ENCODE measurements around the gene SPECC1. TPM values are rescaled to one million over a fixed set of nuclear protein-coding genes. Genes with fewer than 3 reads are reported as not detected.
"Not testable (repeated sequence)": the region's sequence is repeated elsewhere in the genome, so short reads cannot be mapped to it uniquely, and the experiment has no call there.

SPECC1 gene
- total RNA-seq, 1 donor from 2014 or later, result 83.0 TPM

DNA sequence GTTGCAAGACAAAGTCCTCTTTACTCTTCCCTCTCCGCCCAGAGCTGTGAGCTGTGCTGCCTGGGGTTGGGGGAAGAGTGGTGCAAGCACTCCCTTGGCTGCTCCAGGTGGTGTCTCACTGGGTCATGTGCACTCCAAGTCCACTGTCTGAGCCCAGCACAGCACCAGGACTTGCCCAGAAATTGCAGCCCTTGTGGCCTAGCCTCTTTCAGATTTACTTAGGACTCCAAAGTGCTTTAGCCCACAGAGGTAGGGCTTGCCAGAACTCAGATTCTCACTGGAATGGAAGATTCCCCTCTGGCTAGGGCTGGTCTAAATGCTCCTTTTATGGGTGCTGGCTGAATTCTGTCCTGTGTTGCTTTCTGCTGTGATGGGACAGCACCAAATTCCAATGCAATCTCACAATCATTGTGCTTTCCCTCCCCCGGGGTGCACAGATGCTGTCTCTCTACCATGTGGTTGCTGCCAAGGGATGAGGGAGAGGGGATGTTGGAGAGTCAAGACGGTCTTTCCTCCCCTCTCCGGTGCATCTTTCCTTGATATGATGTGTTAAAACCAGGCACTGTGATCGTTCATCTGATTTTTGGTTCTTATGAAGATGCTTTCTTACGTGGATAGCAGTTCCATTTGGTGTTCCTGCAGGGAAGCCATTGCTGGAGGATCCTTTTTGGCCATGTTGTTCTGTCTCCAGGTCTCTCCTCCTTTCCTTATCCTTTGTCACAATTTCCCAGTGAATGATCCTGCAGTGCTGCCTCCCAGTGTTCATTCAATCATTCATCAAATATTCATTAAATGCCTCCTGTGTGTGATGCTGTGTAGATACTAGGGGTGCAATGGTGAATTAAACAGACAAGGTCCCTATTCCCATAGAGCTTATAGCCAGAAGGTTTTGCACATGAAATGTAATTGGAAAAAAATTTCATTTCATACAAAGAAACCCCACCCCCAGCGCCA lies 216.3 kb downstream of the SPECC1 start:
- H3K4me1 ChIP-seq (ENCODE audit: insufficient read depth, low read length), result peaks cover 6% of the 10 kb centered on the region
- no peaks in the 10 kb centered on the region for H3K9me3 Mint-ChIP-seq (ENCODE audit: unreplicated experiment)
- no peak overlapping the region for H3K4me3 ChIP-seq (ENCODE audit: insufficient read depth, low read depth, low read length)
- TF ChIP-seq EZH2 (IDR thresholded peaks at IDR 0.05; ENCODE audit: insufficient read depth, low read length), result no peak
- TF ChIP-seq, protein P1, sequence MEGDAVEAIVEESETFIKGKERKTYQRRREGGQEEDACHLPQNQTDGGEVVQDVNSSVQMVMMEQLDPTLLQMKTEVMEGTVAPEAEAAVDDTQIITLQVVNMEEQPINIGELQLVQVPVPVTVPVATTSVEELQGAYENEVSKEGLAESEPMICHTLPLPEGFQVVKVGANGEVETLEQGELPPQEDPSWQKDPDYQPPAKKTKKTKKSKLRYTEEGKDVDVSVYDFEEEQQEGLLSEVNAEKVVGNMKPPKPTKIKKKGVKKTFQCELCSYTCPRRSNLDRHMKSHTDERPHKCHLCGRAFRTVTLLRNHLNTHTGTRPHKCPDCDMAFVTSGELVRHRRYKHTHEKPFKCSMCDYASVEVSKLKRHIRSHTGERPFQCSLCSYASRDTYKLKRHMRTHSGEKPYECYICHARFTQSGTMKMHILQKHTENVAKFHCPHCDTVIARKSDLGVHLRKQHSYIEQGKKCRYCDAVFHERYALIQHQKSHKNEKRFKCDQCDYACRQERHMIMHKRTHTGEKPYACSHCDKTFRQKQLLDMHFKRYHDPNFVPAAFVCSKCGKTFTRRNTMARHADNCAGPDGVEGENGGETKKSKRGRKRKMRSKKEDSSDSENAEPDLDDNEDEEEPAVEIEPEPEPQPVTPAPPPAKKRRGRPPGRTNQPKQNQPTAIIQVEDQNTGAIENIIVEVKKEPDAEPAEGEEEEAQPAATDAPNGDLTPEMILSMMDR (IDR thresholded peaks at IDR 0.05; ENCODE audit: insufficient read depth, low read depth, low read length), result no peak
- no peak for FAIRE-seq
- no peak overlapping the region for H3K27ac ChIP-seq (ENCODE audit: low read depth, low read length)
- H3K27me3 ChIP-seq (ENCODE audit: insufficient read depth, low read length), result no peaks in the 10 kb centered on the region
- no peaks in the 10 kb centered on the region for H3K36me3 ChIP-seq (ENCODE audit: insufficient read depth, low read length)
- H3K9ac ChIP-seq (ENCODE audit: low read length), result no peak overlapping the region
- no peak overlapping the region for H3K4me3 Mint-ChIP-seq (ENCODE audit: unreplicated experiment)
- H2AFZ ChIP-seq (ENCODE audit: low read depth, low read length), result no peak overlapping the region
- DNase-seq (ENCODE audit: low read depth), result no peak
- H4K20me1 ChIP-seq (ENCODE audit: insufficient read depth, low read length), result peaks cover 25% of the 10 kb centered on the region
- H3K27me3 Mint-ChIP-seq (ENCODE audit: low read depth, unreplicated experiment), result no peaks in the 10 kb centered on the region
- H3K4me2 ChIP-seq (ENCODE audit: low read length), result no peak overlapping the region
- H3K79me2 ChIP-seq (ENCODE audit: insufficient read depth, low read length), result peaks cover 29% of the 10 kb centered on the region
- no peaks in the 10 kb centered on the region for H3K9me3 ChIP-seq (ENCODE audit: insufficient read depth, low read depth, low read length)
- peak overlapping the region; percentile 75 for H3K27ac Mint-ChIP-seq (ENCODE audit: unreplicated experiment)
- H3K36me3 Mint-ChIP-seq (ENCODE audit: low read depth, unreplicated experiment), result peaks cover 12% of the 10 kb centered on the region
- peaks cover 52% of the 10 kb centered on the region for H3K4me1 Mint-ChIP-seq (ENCODE audit: low read depth, unreplicated experiment)

DNA sequence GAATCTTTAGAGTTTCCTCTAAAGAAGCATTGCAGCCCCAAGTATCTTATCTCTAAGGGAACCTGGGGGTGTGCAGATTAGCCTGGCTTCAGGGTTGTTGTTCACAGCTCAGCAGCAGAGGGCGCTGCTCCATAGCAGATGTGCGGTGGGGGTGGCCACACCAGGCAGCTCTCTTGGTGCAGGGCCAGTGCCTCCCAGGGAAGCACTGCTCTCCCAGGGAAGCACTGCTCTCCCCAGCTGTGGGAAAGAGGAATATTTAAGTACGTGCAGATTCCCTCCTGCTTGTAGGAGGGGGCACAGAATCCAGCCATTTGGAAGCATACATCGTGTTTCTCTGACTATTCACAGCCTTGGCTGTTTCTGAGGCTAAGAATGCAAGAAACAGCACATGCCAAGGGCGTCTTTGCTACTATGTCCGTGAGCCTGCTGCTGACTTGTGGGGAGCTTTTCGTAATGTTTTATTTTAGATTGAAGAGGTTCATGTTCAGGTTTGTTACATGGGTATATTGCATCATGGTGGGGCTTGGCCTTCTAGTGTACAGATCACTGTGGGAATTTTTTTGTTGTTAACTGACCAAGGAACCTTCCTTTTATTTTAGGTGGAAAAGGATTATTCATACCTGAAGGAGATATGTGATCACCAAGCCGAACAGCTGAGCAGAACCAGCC lies 217.8 kb downstream of the SPECC1 start:
- Histone ChIP-seq H3K4me1 (ENCODE audit: insufficient read depth, low read length) (peaks cover 6% of the 10 kb centered on the region), H4K20me1 (ENCODE audit: insufficient read depth, low read length) (peaks cover 32% of the 10 kb centered on the region), H3K79me2 (ENCODE audit: insufficient read depth, low read length) (peaks cover 24% of the 10 kb centered on the region), H3K4me3 (ENCODE audit: insufficient read depth, low read depth, low read length) (no peak overlapping the region), H3K36me3 (ENCODE audit: insufficient read depth, low read length) (no peaks in the 10 kb centered on the region), H3K4me2 (ENCODE audit: low read length) (peak overlapping the region; percentile 10), H3K27me3 (ENCODE audit: insufficient read depth, low read length) (no peaks in the 10 kb centered on the region), H3K9me3 (ENCODE audit: insufficient read depth, low read depth, low read length) (no peaks in the 10 kb centered on the region), H3K9ac (ENCODE audit: low read length) (no peak overlapping the region), H2AFZ (ENCODE audit: low read depth, low read length) (no peak overlapping the region), H3K27ac (ENCODE audit: low read depth, low read length) (no peak overlapping the region)
- TF ChIP-seq, protein P1 (IDR thresholded peaks at IDR 0.05; ENCODE audit: insufficient read depth, low read depth, low read length), result peak; percentile 86
- TF ChIP-seq EZH2 (IDR thresholded peaks at IDR 0.05; ENCODE audit: insufficient read depth, low read length), result no peak
- no peak overlapping the region for H3K4me3 Mint-ChIP-seq (ENCODE audit: unreplicated experiment)
- H3K9me3 Mint-ChIP-seq (ENCODE audit: unreplicated experiment), result no peaks in the 10 kb centered on the region
- no peak for FAIRE-seq
- peaks cover 52% of the 10 kb centered on the region for H3K4me1 Mint-ChIP-seq (ENCODE audit: low read depth, unreplicated experiment)
- peak overlapping the region; percentile 75 for H3K27ac Mint-ChIP-seq (ENCODE audit: unreplicated experiment)
- H3K36me3 Mint-ChIP-seq (ENCODE audit: low read depth, unreplicated experiment), result peaks cover 18% of the 10 kb centered on the region
- peak; percentile 71 for DNase-seq (ENCODE audit: low read depth)
- H3K27me3 Mint-ChIP-seq (ENCODE audit: low read depth, unreplicated experiment), result no peaks in the 10 kb centered on the region

DNA sequence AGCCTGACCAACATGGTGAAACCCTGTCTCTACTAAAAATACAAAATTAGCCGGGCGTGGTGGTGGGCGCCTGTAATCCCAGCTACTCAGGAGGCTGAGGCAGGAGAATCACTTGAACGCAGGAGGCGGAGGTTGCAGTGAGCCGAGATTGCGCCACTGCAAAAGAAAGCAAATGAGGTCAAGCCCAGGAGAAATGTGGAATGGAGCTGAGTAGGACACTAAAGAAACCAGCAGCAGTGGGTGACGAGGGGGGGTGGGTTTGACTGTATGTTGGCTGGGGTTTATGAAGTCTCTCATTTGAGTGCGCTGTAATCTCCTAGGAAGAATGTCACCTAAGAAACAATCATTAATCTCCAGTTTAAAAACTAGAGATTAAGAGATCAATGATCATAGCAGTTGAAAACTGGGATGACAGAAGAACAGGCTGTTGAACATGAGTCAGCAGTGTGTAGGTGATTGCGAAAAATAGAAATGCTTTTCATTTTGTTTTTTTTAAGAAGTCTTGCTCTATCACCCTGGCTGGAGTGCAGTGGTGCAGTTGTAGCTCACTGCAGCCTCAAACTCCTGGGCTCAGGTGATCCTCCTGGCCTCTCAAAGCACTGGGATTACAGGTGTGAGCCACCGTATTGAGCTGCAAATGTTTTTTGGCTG lies 218.7 kb downstream of the SPECC1 start:
- peaks cover 18% of the 10 kb centered on the region for H3K79me2 ChIP-seq (ENCODE audit: insufficient read depth, low read length)
- not testable (repeated sequence) for H3K9ac ChIP-seq (ENCODE audit: low read length); H3K4me2 ChIP-seq (ENCODE audit: low read length); H3K9me3 ChIP-seq (ENCODE audit: insufficient read depth, low read depth, low read length); FAIRE-seq; H3K27me3 Mint-ChIP-seq (ENCODE audit: low read depth, unreplicated experiment); H3K4me3 ChIP-seq (ENCODE audit: insufficient read depth, low read depth, low read length); H2AFZ ChIP-seq (ENCODE audit: low read depth, low read length); H3K4me1 ChIP-seq (ENCODE audit: insufficient read depth, low read length); H3K4me3 Mint-ChIP-seq (ENCODE audit: unreplicated experiment); H3K9me3 Mint-ChIP-seq (ENCODE audit: unreplicated experiment); H3K27me3 ChIP-seq (ENCODE audit: insufficient read depth, low read length); H3K27ac ChIP-seq (ENCODE audit: low read depth, low read length); H3K36me3 ChIP-seq (ENCODE audit: insufficient read depth, low read length)
- H3K36me3 Mint-ChIP-seq (ENCODE audit: low read depth, unreplicated experiment), result peaks cover 19% of the 10 kb centered on the region
- H3K27ac Mint-ChIP-seq (ENCODE audit: unreplicated experiment), result peak overlapping the region; percentile 54
- peak; percentile 36 for DNase-seq (ENCODE audit: low read depth)
- peaks cover 45% of the 10 kb centered on the region for H3K4me1 Mint-ChIP-seq (ENCODE audit: low read depth, unreplicated experiment)
- H4K20me1 ChIP-seq (ENCODE audit: insufficient read depth, low read length), result peaks cover 33% of the 10 kb centered on the region

All from astrocyte (in vitro differentiated cells and primary cell).